AG08396 (cell line): ENCODE results near the gene KIF6.

Experiments
- DNase-seq: peaks from one replicate; pipeline ENCODE4 v3.0.0; 2012; ENCODE audit warnings: low spot score, mixed read lengths

Gene KIF6

DNA sequence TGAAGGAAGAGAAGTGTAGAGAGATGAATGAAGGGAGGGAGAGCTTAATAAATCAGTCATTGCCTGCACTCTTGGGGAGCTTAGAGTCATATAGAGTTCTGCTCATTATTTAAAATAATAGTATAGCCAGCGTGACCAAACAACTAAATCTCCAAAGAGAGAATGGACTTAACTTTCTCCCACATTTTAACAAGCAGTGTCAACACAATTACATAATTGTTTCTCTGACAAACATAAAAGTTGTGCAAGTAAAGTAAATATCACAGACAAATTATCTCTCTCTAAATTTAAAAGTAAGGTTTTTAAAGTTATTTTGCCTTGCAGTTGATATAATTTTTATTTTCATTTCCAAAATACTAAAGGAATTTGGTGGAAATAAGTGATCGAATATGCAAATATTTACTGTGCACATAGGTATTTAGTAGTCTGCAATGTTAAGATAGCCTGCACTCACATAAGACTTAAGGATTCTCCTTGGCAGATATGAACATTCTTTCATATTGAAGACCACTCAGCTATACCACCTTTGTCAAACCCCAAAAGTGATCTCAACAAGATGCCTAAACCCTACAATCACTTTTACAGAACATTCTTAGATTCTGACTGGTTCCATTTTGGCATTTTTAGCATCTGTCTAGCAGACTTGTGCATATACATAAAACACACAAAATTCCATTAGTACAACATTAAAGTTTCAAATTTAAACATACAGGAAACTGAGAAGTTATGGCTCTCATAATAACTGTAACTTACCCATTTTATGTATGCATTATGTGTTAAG is 67.7 kb downstream of the KIF6 start:
- DNase-seq: no peak

DNA sequence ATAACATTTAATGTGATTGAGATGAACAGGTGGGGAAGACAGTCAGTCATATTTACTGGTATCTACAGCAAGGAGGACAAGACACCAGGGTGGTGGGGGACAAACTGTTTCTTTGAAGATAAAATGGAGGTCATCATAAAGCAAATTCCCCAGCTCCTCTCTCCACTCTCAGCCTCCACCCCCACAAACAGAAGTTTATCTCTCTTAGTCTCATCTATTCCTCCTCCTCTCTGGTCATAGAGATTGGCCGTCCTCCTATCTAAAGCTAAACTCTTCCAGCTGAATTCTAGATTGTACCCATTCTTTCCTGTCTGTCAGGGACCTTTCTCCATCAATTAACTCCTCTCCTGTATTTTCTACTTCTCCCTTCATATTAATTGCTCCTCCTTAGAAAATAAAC is 71.1 kb downstream of the KIF6 start:
- no peak for DNase-seq

DNA sequence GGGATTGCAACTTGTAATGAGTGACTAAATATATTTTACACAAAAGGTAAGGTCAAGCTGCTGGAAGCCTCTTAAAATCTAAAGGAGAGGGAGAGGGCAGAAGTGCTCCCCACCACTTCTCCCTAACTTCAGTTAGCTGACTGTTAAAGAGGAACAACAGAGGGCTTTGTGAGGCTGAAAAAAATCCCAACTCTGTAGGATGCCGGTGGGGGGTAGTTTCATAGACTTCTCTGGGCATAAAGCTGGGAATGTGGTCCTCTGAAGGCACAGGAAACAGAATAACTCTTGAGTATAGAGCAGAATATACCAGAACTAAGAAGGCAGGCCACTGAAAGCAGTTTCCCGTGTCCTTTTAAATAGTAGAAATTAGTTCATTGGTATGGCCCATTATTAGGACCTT is 71.6 kb downstream of the KIF6 start:
- no peak for DNase-seq

DNA sequence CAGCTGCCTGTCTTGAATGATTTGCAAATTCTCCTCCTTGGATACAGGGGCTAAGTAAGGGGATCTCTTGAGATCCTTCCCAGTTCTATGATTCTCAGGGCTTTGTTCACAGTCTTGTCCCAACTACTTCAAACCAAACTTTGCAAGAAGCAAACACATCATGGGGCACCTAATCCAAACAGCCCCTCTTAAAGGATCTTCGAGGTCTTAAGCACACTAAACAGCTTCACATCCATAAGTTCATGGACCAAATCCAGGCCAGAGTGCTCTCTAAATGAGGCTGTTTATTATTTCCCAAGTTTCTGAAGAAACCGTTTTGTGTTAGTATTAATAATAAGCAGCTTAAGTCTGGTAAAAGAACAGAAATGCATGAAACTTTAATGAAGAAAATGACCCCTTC is 75.2 kb downstream of the KIF6 start:
- no peak for DNase-seq

DNA sequence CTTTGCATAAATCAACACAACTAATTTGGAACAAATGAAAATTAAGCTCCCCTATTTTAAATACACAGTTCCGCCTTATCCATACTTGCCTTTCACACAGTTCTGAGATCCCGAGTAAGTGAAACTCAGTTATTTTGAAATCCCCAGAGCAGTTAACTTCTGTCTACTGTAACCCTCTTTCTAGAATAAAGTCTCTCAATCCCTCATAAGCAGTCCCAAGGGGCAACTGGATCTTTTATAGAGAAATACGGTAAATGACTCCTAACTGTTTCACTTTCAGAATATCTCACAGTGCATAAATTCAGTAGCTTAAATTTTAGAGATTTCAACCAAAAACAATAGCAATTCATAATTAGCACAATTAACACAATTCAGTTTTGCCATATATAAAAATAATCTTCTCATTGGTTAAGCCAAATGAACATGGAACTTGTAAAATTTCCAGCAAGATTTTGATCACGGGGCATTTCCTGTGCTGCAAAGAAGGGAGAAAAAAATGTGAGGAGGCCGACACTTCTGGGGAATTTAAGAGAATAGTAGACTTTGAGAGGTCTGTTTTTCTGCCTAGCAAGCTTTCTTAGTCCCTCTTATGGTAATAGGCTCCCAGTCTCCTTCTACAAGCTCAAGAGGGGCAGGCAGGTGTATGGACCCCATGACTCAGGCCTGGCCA is 78.3 kb downstream of the KIF6 start:
- DNase-seq: no peak

DNA sequence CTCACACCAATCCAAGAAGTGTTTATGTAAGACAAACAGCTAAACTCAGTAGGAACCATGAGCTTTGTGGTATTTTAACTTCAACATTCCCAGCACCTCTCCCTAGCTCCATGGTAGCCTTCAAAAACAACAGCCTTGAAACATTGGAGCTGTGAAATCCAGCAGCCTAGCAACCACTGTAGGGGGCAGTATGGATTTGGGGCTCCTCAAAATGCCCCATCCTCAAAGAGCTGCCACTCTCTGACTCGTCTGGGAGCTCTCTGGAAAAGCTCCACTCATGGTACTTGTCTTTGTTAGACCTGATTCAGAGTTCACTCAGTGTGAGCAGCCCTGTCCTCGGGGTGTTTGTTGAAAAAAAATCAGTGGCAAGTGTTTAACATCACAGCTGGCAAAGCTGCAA is 82.9 kb downstream of the KIF6 start:
- DNase-seq: no peak

DNA sequence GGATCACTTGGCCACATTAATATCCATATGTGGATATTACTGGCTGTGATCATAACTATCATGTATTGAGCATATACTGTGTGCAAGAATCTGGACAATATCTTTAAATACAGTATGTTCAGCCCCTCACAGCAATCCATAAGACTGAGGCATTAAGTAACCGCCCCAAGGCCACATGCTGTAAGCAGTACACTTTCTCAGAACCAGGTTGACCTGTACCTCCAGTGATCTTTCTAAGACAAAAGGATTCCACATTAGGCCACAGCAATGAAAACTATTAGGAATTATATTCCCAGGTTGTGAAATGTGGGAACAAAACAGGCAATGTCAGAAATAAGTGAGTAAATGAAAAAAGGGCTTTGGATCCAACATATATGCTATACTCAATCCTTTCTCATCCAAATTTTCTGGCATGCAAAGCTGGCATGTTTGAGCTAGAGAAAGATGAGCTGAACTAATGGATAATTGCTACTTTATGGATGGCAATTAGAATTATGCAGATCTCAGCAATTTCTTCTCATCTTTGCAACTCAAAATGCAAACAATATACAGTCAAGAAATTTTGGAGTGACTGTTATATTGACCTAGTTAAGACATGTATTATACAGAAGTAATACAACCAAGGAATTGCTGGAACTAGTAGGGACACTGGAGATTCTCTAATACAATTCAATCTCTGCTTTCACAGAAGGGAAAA is 86.9 kb downstream of the KIF6 start:
- no peak for DNase-seq

DNA sequence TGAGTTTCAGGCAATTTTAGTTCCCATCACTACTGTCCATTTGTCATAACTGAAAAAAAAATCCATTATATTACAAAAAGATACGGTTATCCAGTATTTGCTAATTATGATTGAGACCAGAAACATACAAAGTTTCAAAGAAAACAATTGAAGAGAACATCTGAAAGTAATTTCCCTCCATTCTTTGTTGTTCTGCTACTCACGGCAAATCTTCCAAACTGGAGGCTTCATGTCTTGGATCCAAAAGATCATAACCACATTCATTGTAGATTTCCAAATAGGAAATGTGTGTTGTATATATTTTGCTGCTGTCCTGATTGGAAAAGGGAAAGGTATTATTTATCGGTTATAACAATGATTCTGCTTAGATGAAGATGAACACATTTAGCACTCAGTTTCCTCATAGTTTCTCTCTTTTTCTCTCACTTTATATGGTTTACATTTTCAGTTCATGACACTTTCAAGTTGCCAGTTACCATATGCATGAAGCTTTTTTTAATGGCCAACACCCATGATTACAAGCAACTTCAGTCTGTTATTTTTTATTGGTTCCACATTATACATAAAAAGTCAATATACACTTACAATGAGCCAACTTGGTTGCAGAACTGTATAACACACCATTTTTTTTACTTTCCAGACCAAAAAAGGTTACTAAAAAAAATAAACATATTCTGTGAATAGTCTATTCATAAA is 90.4 kb downstream of the KIF6 start:
- no peak for DNase-seq

DNA sequence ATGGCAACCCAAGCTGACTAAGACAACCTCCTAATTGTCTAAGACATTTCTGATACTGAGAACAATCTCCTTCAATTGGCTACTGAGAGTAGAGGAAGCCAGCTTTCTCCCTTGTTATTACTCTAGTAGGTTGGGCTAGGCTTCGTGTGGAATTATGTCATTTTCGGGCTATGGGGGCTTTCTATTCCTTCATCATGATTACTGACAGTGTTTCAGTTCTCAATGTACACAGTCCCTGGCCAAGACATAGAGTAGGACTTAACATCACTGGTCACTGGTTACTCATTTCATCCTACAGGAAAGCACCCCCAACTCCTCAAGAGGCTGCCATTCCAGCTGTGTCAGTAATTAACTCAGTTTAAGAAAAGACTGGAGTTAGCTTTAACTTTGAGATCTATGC is 100.0 kb downstream of the KIF6 start:
- no peak for DNase-seq

DNA sequence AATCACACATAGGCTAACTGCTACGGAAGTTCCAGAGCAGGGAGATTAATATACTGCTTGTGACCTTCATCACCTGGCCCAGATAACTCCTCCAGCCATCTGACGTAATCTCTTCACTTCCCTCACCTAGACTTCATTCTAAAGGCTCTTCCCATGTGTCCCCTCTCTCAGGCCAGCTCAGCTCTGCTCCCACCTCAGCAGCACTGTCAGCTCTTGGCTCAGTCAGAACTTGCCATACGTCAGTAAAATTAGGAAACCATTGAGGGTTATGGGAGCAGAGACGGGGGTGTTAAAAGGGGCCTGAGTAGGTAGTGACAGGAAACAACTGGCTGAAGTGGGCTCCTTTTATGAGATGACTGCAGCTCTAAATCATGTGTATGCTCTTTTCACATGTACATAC is 101.5 kb downstream of the KIF6 start:
- no peak for DNase-seq

DNA sequence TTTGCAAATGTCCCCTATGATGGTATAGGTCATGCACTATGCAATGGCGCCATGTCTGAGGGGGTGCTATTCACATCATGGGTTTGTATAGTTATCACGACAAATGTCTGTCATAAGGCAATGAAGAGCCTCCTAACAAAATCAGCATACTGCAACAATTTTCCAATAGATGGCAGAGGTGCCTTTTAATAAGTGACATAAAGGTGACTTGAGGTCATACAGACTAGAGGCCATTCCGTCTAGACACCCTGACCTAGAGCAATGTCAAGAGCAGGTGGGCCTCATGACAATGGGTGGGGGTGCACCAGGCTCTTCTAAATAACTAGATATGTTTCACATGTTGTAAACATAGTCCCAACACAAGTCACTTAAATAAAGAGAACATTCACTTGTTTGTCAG is 107.7 kb downstream of the KIF6 start:
- no peak for DNase-seq

DNA sequence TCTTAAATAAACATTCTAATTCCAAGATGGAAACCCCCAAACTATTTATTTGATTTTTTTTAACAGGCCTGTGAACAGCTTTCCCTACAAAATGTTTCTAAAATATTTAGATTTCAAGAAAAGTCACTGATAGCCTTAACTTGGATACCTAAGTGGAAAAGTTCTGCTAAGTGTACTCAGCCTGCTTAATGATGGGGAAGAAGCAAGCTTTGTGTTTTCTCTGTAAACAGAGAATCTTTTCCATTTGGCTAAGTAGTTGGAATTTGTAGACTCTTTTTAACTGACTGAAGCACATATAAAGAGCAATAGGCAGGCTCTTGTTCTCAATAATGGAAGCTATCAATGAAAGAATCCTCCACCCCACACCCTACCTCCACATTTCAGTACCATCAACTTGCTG is 108.2 kb downstream of the KIF6 start:
- no peak for DNase-seq

DNA sequence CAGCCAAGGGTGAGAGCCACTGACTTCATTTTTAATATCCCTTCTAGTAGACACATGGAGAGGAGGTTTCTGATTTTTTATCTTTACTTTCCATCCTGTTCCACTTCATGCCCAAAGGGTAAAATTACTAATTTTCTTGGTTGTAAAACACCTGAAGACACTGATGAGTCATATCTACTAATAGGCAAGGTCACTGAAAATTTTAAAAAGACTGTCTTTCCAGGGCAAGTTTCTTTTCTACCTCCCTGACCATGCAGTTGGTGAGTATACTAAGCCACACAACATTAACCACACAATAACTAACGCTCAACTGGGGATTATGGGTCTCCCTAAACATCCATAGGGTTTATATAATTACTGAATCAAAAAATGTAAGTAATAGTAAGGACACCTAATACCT is 109.6 kb downstream of the KIF6 start:
- no peak for DNase-seq

DNA sequence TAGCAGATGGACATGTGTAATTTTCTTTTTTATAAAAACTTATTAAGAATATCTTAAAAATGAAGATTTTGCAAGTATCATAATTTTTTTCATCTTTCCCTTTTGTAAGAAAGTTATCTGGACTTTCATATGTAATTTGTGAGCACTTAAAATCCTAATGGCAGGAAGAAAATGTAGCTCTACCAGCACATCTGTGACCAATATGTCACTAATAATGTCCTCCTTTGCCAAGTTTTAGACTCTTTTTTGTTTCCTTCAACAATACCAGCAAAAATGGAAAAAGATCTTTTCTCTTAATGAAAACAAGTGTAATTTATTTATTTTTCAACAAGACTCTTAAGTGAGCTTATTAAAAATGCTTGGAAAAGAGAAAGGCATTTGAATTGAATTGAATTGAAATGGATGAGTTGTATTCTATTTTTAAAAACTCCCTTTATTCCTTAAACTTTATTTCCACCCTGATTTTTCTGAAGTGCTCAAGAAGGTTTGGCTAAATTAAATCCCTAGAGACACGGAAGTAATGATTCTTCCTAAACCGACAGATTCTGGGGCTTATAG is 110.7 kb downstream of the KIF6 start:
- no peak for DNase-seq

DNA sequence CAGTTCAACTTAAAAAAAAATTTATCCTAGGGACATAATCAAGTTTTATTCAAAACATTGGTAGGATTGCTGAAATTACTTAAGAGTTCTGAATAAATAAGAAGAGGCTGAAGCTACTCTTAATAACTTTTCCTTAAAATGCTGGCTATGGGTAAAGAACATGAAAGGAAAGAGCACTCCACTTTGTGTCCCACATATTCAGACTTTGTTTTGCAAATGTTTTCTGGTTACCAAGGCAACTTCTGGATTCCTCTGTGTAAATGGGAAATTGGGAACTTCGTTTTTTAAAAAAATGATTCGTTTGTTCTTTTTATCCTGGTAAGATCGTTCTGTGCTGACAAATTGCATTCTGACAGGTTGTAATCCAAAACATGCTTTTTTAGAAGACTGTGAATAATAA is 115.0 kb downstream of the KIF6 start:
- no peak for DNase-seq

DNA sequence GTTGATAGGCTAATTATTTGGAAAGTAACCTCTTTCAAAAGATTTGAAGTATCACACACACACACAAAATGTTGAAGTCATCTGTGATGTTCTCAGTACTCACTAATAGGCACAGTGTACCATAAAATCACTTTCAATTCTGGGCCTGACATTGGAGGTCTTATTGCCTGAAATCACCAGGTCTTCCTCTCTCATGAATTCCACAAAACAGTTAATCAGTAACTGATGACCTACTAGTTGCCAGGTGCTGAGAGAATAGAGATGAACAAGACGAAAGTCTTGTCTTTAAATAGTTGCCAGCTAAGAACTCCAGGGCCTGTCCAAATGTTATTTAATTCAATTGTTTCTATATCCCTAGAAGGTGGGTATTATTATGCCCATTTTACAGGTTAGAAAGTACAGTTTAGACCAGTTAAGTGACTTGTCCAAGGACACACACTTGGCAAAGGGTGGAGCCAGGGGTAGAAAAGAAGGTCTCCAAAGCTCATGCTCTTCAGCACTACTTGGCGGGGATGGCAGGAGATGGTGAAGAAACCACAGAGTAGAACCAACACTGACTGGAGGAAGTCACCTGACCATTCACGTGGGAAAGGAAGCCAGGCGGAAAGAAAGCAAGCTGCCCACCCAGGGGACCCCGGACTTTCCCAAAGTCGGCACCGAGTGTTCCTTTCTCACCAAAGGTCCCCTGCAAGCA is 116.4 kb downstream of the KIF6 start:
- DNase-seq: no peak

DNA sequence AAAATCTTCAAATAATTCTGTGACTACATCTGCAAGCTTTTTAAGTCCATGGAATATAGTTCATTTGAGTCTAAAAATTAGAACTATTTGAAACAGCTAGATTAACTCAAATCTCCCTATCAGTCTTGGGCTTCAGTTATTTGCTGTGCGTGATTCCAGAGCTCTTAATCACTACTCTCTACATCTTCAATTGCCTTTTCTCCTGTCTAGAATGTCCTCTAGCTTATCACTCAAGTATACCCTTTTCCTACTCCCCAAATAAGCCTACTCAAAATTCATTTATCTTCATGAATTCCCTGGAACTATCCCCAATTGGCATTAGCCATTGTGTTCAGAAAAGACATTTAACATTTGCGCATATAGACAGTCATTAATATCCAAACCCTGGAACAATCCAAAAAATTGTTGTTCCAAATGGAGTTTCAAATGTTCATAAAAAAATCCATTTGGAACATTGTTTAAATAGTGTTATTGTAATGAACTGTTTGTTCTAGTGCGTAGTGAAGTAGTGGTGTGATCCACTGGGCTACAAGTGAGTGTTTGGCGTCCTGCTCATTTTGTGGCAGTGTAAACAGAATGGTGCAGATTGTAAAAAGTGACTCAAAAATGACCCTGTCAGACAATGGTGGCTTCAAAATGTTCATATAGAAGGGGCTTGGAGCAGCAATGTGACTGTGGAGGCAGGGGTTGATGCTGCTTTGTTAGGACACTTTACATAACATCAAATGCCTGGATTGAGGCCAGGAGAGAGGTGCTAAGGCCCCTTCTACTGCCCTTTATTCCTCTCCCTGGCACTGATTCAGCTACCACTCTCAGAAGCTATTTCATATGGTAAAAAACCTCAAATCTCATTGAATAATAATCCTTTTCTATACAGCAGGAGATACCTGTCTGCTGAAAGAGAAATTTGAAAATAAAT is 122.3 kb downstream of the KIF6 start:
- no peak for DNase-seq

DNA sequence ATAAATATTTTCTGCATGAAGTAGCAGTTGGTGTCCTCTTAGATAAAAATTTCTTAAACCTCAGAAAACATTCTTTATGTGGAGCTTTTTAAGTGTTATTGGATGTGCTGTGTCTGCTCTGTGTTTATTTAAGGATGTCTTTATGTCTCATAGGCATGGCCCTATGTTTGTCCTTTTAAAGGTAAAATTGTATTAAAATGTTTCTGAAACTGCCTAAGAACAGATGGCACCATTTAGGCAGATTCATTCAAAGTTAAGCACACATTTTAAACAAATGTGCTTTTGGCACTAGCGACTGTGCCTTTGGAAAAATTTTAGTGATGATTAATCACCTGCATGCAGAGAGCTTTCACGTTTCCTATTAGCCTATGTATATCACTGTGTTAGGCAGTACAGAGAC is 125.2 kb downstream of the KIF6 start:
- no peak for DNase-seq

DNA sequence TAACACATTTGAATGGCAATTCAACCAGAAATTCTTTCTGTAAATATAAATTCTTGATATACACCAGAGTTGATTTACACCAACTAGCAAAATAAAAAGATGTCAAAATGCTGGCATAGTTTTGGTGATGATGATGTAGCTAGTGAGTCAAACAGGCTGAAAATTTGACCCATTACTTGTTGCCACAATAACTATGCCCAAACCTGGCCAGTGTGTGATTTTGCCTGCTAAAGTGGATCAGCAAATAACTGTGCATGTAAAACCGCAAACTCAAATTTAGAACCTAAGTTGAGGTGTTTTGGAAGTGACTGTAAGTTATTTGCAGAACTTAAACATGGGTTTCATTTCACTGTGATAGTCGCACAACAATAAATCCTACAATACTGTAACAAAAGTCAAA is 125.9 kb downstream of the KIF6 start:
- DNase-seq: no peak

DNA sequence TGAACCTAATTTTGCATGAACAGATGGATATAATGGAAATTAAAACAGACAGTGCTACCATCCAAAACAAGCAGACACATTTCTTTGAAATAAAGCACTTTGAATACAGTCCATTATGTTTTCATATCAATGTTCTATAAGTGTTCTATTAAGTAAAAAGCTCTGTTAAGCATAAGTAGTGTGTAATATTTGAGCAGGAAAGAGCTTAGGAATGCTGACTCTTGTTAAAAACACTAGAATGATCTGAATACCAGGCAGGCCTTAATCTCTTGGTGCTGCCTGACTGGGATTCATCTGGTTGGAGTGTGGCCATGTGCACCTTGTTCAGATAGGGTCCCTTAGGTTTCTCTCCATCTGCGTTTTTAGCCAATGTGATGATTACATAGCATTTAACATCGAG is 130.9 kb downstream of the KIF6 start:
- DNase-seq: no peak

DNA sequence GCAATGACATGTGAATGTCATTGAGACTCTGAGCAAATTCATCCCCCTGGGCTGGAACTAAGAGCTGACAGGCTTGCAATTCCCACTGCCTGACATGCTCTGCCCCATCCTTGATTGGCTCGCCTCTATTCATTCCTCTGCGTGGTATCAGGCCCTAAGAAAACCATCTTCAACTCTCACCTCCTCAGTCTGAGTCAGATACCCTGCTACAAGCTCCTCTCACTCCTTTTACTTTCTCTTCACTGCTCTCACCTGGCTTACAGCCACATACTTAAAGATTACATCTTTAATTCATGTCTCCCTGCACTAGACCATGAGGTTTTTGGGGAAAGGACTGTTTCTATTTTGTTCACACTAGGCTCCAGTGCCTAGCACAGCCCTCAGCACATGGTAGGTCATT is 131.6 kb downstream of the KIF6 start:
- no peak for DNase-seq
